Keratinocyte (primary cell): Measurements from ENCODE around the gene PUDP. TPM values are rescaled to one million over a fixed set of nuclear protein-coding genes. Genes with fewer than 3 reads are reported as not detected.

ENCODE experiments used
- DNase-seq: peaks from one replicate; pipeline ENCODE4 v3.0.0-alpha.2; 2011; ENCODE audit warnings: low read depth, missing footprints, low spot score
- FAIRE-seq: peaks from 2 replicates; lab custom pipeline; 2011; peaks lifted over from hg19 to GRCh38; lab: Jason Lieb, UNC
- H2AFZ ChIP-seq: 2 replicates; pipeline ENCODE4 v1.6.0; 2012; ENCODE audit warnings: low read length, control low read depth, inconsistent platforms; ENCODE audit not compliant: control insufficient read depth
- H3K27ac ChIP-seq: 2 replicates; pipeline ENCODE4 v1.5.1; 2011; ENCODE audit warnings: low read length; ENCODE audit not compliant: control insufficient read depth, insufficient read depth
- H3K27me3 ChIP-seq: 3 replicates; pipeline ENCODE4 v1.6.0; 2011; ENCODE audit warnings: low read length; ENCODE audit not compliant: control insufficient read depth, insufficient read depth; ENCODE audit errors: extremely low read depth
- H3K36me3 ChIP-seq, 2 experiments: 2 replicates in 1 of 2; 3 replicates in 1 of 2; pipeline ENCODE4 v1.5.1; 2011; ENCODE audit warnings: low read length in 2 of 2, mild to moderate bottlenecking in 1 of 2; ENCODE audit not compliant: control insufficient read depth in 2 of 2, insufficient read depth in 2 of 2; ENCODE audit errors: extremely low read depth in 1 of 2
- H3K4me1 ChIP-seq: 3 replicates; pipeline ENCODE4 v1.5.1; 2011; ENCODE audit warnings: low read length; ENCODE audit not compliant: control insufficient read depth, insufficient read depth; ENCODE audit errors: extremely low read depth
- H3K4me2 ChIP-seq: 3 replicates; pipeline ENCODE4 v1.6.0; 2011; ENCODE audit warnings: low read depth, low read length; ENCODE audit not compliant: control insufficient read depth, insufficient read depth; ENCODE audit errors: extremely low read depth
- H3K4me3 ChIP-seq, 3 experiments: fragments of 200-600 bp in 1 of 3; sonication (generic) in 1 of 3; 2 replicates in 2 of 3; 3 replicates in 1 of 3; pipeline ENCODE4 v1.5.1; 2011 to 2016; ENCODE audit warnings: low read length in 3 of 3, mild to moderate bottlenecking in 3 of 3, control low read depth in 2 of 3, inconsistent platforms in 1 of 3, low read depth in 1 of 3, mixed read lengths in 1 of 3, mixed run types in 1 of 3, moderate library complexity in 1 of 3; ENCODE audit not compliant: control insufficient read depth in 2 of 3, insufficient read depth in 2 of 3; ENCODE audit errors: extremely low read depth in 1 of 3
- H3K79me2 ChIP-seq: 2 replicates; pipeline ENCODE4 v1.6.0; 2012; ENCODE audit warnings: low read length; ENCODE audit not compliant: control insufficient read depth, insufficient read depth
- H3K9ac ChIP-seq: 3 replicates; pipeline ENCODE4 v1.6.0; 2011; ENCODE audit warnings: low read length; ENCODE audit not compliant: control insufficient read depth, insufficient read depth; ENCODE audit errors: extremely low read depth
- H3K9me1 ChIP-seq: 3 replicates; pipeline ENCODE4 v1.6.0; 2011; ENCODE audit warnings: low read length; ENCODE audit not compliant: control insufficient read depth, insufficient read depth; ENCODE audit errors: extremely low read depth
- H3K9me3 ChIP-seq: 2 replicates; pipeline ENCODE4 v1.5.1; 2012; ENCODE audit warnings: low read depth, low read length; ENCODE audit not compliant: control insufficient read depth
- H4K20me1 ChIP-seq: 3 replicates; pipeline ENCODE4 v1.6.0; 2011; ENCODE audit warnings: low read length; ENCODE audit not compliant: control insufficient read depth, insufficient read depth; ENCODE audit errors: extremely low read depth
- CTCF ChIP-seq, 3 experiments: IDR thresholded peaks in 1 of 3; conservative IDR thresholded peaks in 1 of 3; optimal IDR thresholded peaks in 1 of 3; 2 replicates in 2 of 3; 3 replicates in 1 of 3; pipeline versions ENCODE3 to v1.5.1; 2011; ENCODE audit warnings: low read length in 3 of 3, mild to moderate bottlenecking in 3 of 3, moderate library complexity in 2 of 3, control low read depth in 1 of 3, inconsistent platforms in 1 of 3; ENCODE audit not compliant: insufficient read depth in 2 of 3; ENCODE audit errors: extremely low read depth in 1 of 3
- EZH2 ChIP-seq: IDR thresholded peaks from one replicate; pipeline ENCODE4 v1.6.1; 2012; ENCODE audit warnings: inconsistent platforms, mild to moderate bottlenecking, low read length, moderate library complexity
- dilution Hi-C: fragments of 300-500 bp; cut with MboI; formaldehyde crosslinking; loops from one replicate; pipeline ENCODE4 v1.7.0; 2020; ENCODE audit warnings: low sequenced_read_pairs; ENCODE audit not compliant: extremely low pct_ligation_motif_present
- polyA plus RNA-seq, 5 experiments: library from polyadenylated mRNA; depleted of rRNA in 3 of 5; stranded (reverse) in 3 of 5; stranded (forward) in 1 of 5; unstranded in 1 of 5; fragments of >200 nt; gene quantifications; 1 replicate in 1 of 5; 2 replicates in 3 of 5; 3 replicates in 1 of 5; pipeline versions ENCODE4 v1.2.1 to v1.2.3, GENCODE V29; 2011 to 2012; ENCODE audit warnings: missing spikeins in 2 of 5, low read depth in 1 of 5, low replicate concordance in 1 of 5

PUDP gene
- polyA plus RNA-seq, 1 donor (not counting 4 experiments of a cell fraction or from before 2014, with no cell fraction given): 48.0 TPM

GRCh38 chrX:7117587-7117986, 30.4 kb downstream of the PUDP start:
- Histone ChIP-seq H3K9me3 (no peaks in the 10 kb centered on the region), H3K4me1 (peaks cover 11% of the 10 kb centered on the region), H3K9me1 (peaks cover 3% of the 10 kb centered on the region), H3K4me3 (no peak overlapping the region), H4K20me1 (peaks cover 11% of the 10 kb centered on the region), H3K79me2 (peaks cover 39% of the 10 kb centered on the region), H3K27ac (no peak overlapping the region), H3K36me3 (peaks cover 1 to 4% of the 10 kb centered on the region in 2 experiments), H2AFZ (no peak overlapping the region), H3K9ac (no peak overlapping the region), H3K4me2 (no peak overlapping the region), H3K27me3 (no peaks in the 10 kb centered on the region)
- TF ChIP-seq EZH2 (no peak), CTCF (optimal IDR thresholded peaks at IDR 0.05 in 1 of 3, IDR thresholded peaks at IDR 0.05 in 1 of 3, conservative IDR thresholded peaks at IDR 0.05 in 1 of 3; ENCODE audit: extremely low read depth in 1 of 3, insufficient read depth in 2 of 3, low read length in 3 of 3) (no peak)
- no peak for FAIRE-seq
- dilution Hi-C loops: no loop called here
- no peak for DNase-seq

- Histone ChIP-seq H2AFZ (no peak overlapping the region), H3K36me3 (peaks cover 1 to 4% of the 10 kb centered on the region in 2 experiments), H3K27me3 (no peaks in the 10 kb centered on the region), H3K79me2 (peaks cover 25% of the 10 kb centered on the region), H3K4me2 (no peak overlapping the region), H3K4me3 (no peak overlapping the region), H3K9me1 (peaks cover 2% of the 10 kb centered on the region), H3K27ac (no peak overlapping the region), H4K20me1 (peaks cover 7% of the 10 kb centered on the region), H3K9ac (no peak overlapping the region), H3K9me3 (no peaks in the 10 kb centered on the region), H3K4me1 (peaks cover 7% of the 10 kb centered on the region)
- TF ChIP-seq EZH2 (no peak), CTCF (optimal IDR thresholded peaks at IDR 0.05 in 1 of 3, IDR thresholded peaks at IDR 0.05 in 1 of 3, conservative IDR thresholded peaks at IDR 0.05 in 1 of 3; ENCODE audit: extremely low read depth in 1 of 3, insufficient read depth in 2 of 3, low read length in 3 of 3) (no peak)
- no peak for FAIRE-seq
- no peak for DNase-seq
- dilution Hi-C loops: no loop called here
Observed at GRCh38 chrX:7116081-7116480, 31.9 kb downstream of the PUDP start.
